NCI-H1417 (cell line): Measurements from ENCODE around the gene CEBPA.
"Not testable (repeated sequence)": the region's sequence is repeated elsewhere in the genome, so short reads cannot be mapped to it uniquely, and the experiment has no call there.

Experiments used
- DNase-seq, 3 experiments: peaks; one replicate each; lab custom pipeline; 2025; lab: John Stamatoyannopoulos, UW

The CEBPA gene

GRCh38 chr19:33324628-33325027 lies 22.3 kb upstream of the CEBPA start:
- DNase-seq: no peak

- peak in 1 of 3 experiments; percentile 28 for DNase-seq
Measured at GRCh38 chr19:33323093-33323820, 20.9 kb upstream of the CEBPA start.

- DNase-seq: no peak
Measured at GRCh38 chr19:33320636-33321035, 18.3 kb upstream of the CEBPA start.

GRCh38 chr19:33317991-33318390 lies 15.7 kb upstream of the CEBPA start:
- not testable (repeated sequence) for DNase-seq

GRCh38 chr19:33317517-33317916 lies 15.2 kb upstream of the CEBPA start:
- no peak for DNase-seq

GRCh38 chr19:33316541-33317264 lies 14.4 kb upstream of the CEBPA start:
- DNase-seq: no peak

GRCh38 chr19:33312808-33313207 lies 10.5 kb upstream of the CEBPA start:
- DNase-seq: not testable (repeated sequence)

GRCh38 chr19:33312065-33312464 lies 9.7 kb upstream of the CEBPA start:
- DNase-seq: no peak

- DNase-seq: no peak
Measured at GRCh38 chr19:33311326-33311682, 9.0 kb upstream of the CEBPA start.

GRCh38 chr19:33310606-33311325 lies 8.4 kb upstream of the CEBPA start:
- no peak for DNase-seq

- DNase-seq: no peak
Measured at GRCh38 chr19:33309826-33310225, 7.5 kb upstream of the CEBPA start.

- DNase-seq: no peak
Measured at GRCh38 chr19:33306853-33307792, 4.8 kb upstream of the CEBPA start.

GRCh38 chr19:33306191-33306590 lies 3.9 kb upstream of the CEBPA start:
- DNase-seq: no peak

- DNase-seq: no peak
Measured at GRCh38 chr19:33304760-33305647, 2.7 kb upstream of the CEBPA start.

GRCh38 chr19:33304371-33304759 lies 2.0 kb upstream of the CEBPA start:
- no peak for DNase-seq

- peak in 1 of 3 experiments; percentile 31 for DNase-seq
Measured at GRCh38 chr19:33303791-33304345, 1.5 kb upstream of the CEBPA start.

GRCh38 chr19:33302974-33303790 lies 848 bp upstream of the CEBPA start:
- DNase-seq: peak; percentile 10 to 47 (median 28)

- DNase-seq: peak in 1 of 3 experiments; percentile 28
Measured at GRCh38 chr19:33301900-33302174, 497 bp downstream of the CEBPA start.

GRCh38 chr19:33301144-33301899 lies 1.0 kb downstream of the CEBPA start:
- DNase-seq: peak in 2 of 3 experiments; percentile 24 to 37
